ENCODE data around the gene TTYH3. TPM values are rescaled to one million over a fixed set of nuclear protein-coding genes. Genes with fewer than 3 reads are reported as not detected.

Gene TTYH3
- polyA plus RNA-seq, 1 donor (not counting 4 experiments of a cell fraction or from before 2014, with no cell fraction given), result 8.5 TPM

- FAIRE-seq (no peak), DNase-seq (ENCODE audit: low read depth, low spot score) (no peak)
- H3K36me3 ChIP-seq (ENCODE audit: control insufficient read depth in 2 of 2, extremely low read depth in 1 of 2, insufficient read depth in 2 of 2, low read length in 2 of 2), result no peaks in the 10 kb centered on the region
- no peaks in the 10 kb centered on the region for H3K9me3 ChIP-seq (ENCODE audit: control insufficient read depth, low read depth, low read length)
- H3K9me1 ChIP-seq (ENCODE audit: control insufficient read depth, extremely low read depth, insufficient read depth, low read length), result no peaks in the 10 kb centered on the region
- no peak overlapping the region for H3K27ac ChIP-seq (ENCODE audit: control insufficient read depth, insufficient read depth, low read length)
- H3K27me3 ChIP-seq (ENCODE audit: control insufficient read depth, extremely low read depth, insufficient read depth, low read length), result peaks cover 33% of the 10 kb centered on the region
- H3K4me3 ChIP-seq (ENCODE audit: control insufficient read depth in 2 of 3, extremely low read depth in 1 of 3, insufficient read depth in 2 of 3, low read depth in 1 of 3, low read length in 3 of 3), result no peak overlapping the region
- H4K20me1 ChIP-seq (ENCODE audit: control insufficient read depth, extremely low read depth, insufficient read depth, low read length), result no peaks in the 10 kb centered on the region
- no peak overlapping the region for H3K9ac ChIP-seq (ENCODE audit: control insufficient read depth, extremely low read depth, insufficient read depth, low read length)
- H3K4me2 ChIP-seq (ENCODE audit: control insufficient read depth, extremely low read depth, insufficient read depth, low read depth, low read length), result no peak overlapping the region
- dilution Hi-C loops (cut with MboI; ENCODE audit: extremely low pct_ligation_motif_present, low sequenced_read_pairs), result no loop called here
- no peaks in the 10 kb centered on the region for H3K79me2 ChIP-seq (ENCODE audit: control insufficient read depth, insufficient read depth, low read length)
- no peaks in the 10 kb centered on the region for H3K4me1 ChIP-seq (ENCODE audit: control insufficient read depth, extremely low read depth, insufficient read depth, low read length)
- H2AFZ ChIP-seq (ENCODE audit: control insufficient read depth, low read length), result no peak overlapping the region
- TF ChIP-seq EZH2 (IDR thresholded peaks at IDR 0.05; ENCODE audit: low read length), result no peak
- TF ChIP-seq, protein P1, sequence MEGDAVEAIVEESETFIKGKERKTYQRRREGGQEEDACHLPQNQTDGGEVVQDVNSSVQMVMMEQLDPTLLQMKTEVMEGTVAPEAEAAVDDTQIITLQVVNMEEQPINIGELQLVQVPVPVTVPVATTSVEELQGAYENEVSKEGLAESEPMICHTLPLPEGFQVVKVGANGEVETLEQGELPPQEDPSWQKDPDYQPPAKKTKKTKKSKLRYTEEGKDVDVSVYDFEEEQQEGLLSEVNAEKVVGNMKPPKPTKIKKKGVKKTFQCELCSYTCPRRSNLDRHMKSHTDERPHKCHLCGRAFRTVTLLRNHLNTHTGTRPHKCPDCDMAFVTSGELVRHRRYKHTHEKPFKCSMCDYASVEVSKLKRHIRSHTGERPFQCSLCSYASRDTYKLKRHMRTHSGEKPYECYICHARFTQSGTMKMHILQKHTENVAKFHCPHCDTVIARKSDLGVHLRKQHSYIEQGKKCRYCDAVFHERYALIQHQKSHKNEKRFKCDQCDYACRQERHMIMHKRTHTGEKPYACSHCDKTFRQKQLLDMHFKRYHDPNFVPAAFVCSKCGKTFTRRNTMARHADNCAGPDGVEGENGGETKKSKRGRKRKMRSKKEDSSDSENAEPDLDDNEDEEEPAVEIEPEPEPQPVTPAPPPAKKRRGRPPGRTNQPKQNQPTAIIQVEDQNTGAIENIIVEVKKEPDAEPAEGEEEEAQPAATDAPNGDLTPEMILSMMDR (optimal IDR thresholded peaks at IDR 0.05 in 1 of 3, IDR thresholded peaks at IDR 0.05 in 1 of 3, conservative IDR thresholded peaks at IDR 0.05 in 1 of 3; ENCODE audit: extremely low read depth in 1 of 3, insufficient read depth in 2 of 3, low read length in 3 of 3), result no peak
Measured at GRCh38 chr7:2613098-2613930, 18.5 kb upstream of the TTYH3 start.

GRCh38 chr7:2613931-2614600 is 17.7 kb upstream of the TTYH3 start:
- no peaks in the 10 kb centered on the region for H3K36me3 ChIP-seq (ENCODE audit: control insufficient read depth in 2 of 2, extremely low read depth in 1 of 2, insufficient read depth in 2 of 2, low read length in 2 of 2)
- no peak overlapping the region for H3K4me2 ChIP-seq (ENCODE audit: control insufficient read depth, extremely low read depth, insufficient read depth, low read depth, low read length)
- no peaks in the 10 kb centered on the region for H3K9me3 ChIP-seq (ENCODE audit: control insufficient read depth, low read depth, low read length)
- FAIRE-seq (no peak), DNase-seq (ENCODE audit: low read depth, low spot score) (no peak)
- H4K20me1 ChIP-seq (ENCODE audit: control insufficient read depth, extremely low read depth, insufficient read depth, low read length), result no peaks in the 10 kb centered on the region
- H3K27ac ChIP-seq (ENCODE audit: control insufficient read depth, insufficient read depth, low read length), result no peak overlapping the region
- TF ChIP-seq, protein P1 (optimal IDR thresholded peaks at IDR 0.05 in 1 of 3, IDR thresholded peaks at IDR 0.05 in 1 of 3, conservative IDR thresholded peaks at IDR 0.05 in 1 of 3; ENCODE audit: extremely low read depth in 1 of 3, insufficient read depth in 2 of 3, low read length in 3 of 3), result no peak
- TF ChIP-seq EZH2 (IDR thresholded peaks at IDR 0.05; ENCODE audit: low read length), result no peak
- H3K9ac ChIP-seq (ENCODE audit: control insufficient read depth, extremely low read depth, insufficient read depth, low read length), result no peak overlapping the region
- H3K9me1 ChIP-seq (ENCODE audit: control insufficient read depth, extremely low read depth, insufficient read depth, low read length), result no peaks in the 10 kb centered on the region
- dilution Hi-C loops (cut with MboI; ENCODE audit: extremely low pct_ligation_motif_present, low sequenced_read_pairs), result no loop called here
- H2AFZ ChIP-seq (ENCODE audit: control insufficient read depth, low read length), result no peak overlapping the region
- H3K4me3 ChIP-seq (ENCODE audit: control insufficient read depth in 2 of 3, extremely low read depth in 1 of 3, insufficient read depth in 2 of 3, low read depth in 1 of 3, low read length in 3 of 3), result no peak overlapping the region
- H3K79me2 ChIP-seq (ENCODE audit: control insufficient read depth, insufficient read depth, low read length), result no peaks in the 10 kb centered on the region
- no peaks in the 10 kb centered on the region for H3K4me1 ChIP-seq (ENCODE audit: control insufficient read depth, extremely low read depth, insufficient read depth, low read length)
- H3K27me3 ChIP-seq (ENCODE audit: control insufficient read depth, extremely low read depth, insufficient read depth, low read length), result peaks cover 40% of the 10 kb centered on the region
